IPS-11a (cell line): ENCODE data around the gene SIK3.
"Not testable (repeated sequence)": the region's sequence is repeated elsewhere in the genome, so short reads cannot be mapped to it uniquely, and the experiment has no call there.

ENCODE experiments used
- H3K4me3 ChIP-seq: one replicate; pipeline ENCODE4 v1.5.1; 2013; ENCODE audit warnings: low read depth, low read length, control low read depth

SIK3 gene

DNA sequence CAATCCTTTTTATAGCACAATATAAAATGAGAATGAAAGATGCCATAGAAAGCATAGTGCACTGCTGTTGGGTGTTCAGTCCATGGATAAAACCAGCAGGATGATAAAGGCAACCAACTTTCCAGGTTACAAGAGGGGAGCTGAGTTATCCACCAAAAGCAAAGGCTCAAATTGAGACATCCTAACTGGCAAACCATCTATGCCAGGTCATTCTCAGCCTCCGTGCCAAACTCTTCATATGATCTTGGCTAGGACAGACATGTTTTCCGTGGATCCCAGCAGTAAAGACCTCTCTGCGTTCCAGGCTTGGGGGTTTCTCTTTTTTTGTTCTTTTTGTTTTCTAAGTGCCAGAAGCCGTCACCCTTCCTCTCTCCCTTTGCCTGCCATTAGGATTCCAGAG lies 253.5 kb downstream of the SIK3 start:
- no peak overlapping the region for H3K4me3 ChIP-seq

DNA sequence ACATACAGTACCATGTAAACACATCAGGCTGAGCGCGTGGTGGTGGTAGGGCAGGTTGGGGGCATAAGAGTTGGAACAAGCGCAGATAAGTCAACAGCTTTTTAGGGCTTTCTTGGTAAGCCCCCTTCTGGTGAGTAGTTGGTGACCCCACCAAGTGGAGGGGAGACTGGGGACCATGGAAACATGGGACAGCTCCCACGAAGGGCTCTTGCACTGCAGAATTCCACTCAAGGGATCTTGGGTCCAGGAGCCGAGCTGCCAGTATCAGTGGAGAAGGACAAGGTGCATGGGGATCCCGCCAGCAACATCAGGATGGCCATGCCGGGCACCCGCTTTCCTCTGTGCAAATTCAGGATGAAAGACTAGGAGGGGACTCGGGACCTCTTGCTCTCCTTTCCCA lies 254.6 kb downstream of the SIK3 start:
- H3K4me3 ChIP-seq: no peak overlapping the region

DNA sequence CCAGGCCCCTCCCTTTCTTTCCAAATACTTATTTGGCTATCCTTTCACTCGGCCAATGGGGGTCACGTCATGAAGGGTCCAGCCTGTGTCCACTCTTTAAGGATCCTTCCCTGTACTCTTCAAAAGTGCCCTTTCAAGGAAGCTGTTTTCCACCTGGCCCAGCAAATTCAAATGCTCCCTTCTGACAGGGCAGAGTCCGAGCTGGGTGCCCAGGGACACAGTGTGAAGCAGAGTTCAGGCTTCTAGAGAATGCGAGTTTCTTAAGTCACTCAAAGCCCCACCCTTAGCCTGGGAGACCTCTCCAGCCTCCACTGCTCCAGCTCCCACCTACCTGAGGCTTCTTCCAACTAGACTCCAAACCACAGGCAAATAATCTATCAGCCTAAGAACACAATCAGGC lies 255.3 kb downstream of the SIK3 start:
- no peak overlapping the region for H3K4me3 ChIP-seq

DNA sequence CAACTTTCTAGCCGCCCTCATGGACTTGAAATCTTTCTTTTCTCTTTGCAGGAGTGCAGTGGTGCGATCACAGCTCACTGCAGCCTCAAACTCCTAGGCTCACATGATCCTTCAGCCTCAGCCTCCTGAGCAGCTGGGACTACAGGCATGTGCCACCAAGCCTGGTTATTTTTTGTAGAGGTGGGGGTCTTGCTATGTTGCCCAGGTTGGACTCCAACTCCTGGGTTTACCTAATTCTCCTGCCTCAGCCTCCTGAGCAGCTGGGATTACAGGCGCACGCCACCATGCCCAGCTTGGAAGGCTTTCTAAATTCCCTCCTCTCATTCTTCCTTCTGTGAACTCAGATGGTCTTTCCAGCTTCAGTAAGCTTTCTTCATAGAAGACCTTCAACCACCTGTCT lies 256.1 kb downstream of the SIK3 start:
- H3K4me3 ChIP-seq: no peak overlapping the region

DNA sequence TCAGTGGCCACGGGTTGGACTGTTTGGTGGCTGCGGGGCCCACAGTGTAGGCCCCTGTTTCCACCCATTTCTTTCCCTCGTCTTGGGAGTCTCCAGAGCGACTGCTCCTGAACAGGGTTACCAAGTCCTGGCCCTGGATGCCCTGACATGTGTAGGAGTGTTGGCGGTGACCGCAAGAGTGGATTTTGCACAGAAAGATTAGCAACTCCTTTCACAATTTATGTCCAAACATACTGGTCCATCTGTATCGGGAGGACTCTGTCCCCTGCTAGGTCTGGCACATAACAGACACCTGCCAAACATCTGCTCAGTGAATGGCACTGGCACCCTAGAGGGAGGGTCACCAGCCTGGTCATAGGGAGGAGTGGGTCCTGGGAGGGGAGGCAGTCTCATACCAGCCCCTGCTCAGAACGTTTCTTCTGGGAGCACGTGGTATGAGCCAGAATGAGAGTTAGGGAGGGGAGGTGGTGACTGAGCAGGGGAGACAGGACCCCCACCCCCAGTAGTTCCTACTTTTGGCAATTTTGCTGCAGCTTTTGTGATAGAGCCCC lies 257.4 kb downstream of the SIK3 start:
- no peak overlapping the region for H3K4me3 ChIP-seq

DNA sequence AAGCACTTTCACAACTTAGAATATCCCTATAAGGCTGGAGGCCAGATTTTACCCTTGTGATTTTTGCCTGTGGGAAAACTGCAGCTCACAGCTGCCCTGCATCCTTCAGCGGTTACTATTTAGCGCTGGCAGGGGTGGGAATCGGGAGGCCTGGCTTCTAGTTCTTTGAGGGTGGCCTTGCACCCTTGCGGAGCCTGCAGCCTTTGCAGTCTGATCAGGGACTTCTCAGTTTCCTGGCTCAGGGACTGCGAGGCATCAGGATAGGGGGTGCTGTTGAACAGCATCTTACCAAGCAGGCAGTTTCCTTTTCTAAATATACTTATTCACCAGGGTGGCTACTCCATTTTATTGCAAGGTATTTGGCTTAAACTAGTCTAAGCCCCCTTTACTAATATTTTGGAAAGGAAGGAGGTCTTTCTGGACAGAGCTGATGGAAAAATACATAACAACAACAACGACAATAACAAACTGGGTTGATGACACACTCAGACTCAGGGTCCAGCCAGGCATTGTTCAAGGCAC lies 257.9 kb downstream of the SIK3 start:
- H3K4me3 ChIP-seq: no peak overlapping the region

DNA sequence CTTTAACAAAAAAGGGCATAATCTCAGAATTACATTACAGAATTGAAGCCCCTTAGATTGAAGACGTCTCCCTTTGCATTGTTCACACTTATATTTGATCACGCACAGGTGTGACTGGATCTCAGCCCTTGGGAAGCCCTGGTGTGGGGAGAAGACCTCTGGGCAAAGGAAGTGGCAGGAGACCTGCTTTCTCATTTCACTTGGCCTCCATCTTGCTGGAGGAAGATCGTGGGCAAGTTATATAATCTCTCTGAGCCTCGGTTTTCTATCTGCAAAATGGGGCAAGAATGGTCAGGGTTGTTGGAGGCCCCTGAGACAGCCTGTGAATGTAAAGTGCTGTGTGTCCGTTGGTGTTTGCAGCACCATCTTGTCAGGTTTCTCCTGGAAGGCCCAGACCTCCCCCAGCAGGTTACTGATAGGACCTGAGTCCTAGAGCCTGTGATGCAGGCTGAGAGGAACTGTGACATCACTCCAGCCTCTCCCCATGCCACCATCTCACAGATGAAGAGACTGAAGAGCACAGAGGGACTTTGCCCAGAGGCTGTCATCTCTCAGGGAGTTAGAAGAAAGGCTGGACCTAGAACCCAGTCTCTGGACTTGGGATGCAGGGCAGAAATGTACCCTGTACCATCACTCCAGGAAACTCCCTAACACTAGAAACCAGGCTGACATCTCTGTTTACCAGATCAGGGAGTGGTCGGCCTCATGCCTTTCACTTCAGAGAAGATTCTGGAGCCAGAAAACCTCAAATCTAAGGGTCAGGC lies 259.7 kb downstream of the SIK3 start:
- no peak overlapping the region for H3K4me3 ChIP-seq

DNA sequence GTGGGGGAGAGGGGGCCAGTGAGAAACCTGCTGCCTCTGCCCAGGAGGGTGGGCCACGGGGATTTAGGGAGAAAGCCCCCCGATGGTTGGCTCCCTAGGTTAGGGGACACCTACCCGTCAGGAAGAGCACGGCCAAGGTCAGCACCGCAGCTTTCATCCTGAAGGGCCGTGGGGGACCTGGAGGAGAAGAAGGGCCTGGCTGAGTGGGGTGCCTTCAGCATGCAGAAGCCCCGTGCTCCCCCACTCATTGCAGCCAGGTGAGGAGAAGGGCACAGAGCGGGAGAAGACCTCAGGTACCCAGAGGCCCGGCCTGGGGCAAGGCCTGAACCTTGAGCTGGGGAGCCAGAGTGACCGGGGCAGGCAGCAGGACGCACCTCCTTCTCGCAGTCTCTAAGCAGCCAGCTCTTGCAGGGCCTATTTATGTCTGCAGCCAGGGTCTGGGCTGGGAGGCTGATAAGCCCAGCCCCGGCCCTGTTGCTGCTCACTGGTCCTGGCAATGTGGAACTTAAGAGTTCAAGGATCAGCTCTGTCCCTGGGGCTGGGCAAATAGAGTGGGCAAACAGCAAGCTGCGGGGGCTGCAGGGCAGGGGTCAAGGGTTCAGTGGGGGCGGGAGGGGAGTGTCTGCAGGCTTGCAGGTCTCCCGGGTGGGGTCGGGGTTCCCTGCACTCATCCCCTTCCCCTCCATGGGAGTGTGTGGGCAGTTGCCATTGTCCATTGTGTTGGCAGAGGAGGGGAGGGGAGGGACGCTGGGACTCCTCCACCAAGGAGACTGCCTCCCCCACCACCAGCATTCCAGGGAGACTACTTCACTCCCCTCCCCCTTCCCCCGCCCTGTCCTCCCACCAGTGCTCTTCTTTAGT lies 260.8 kb downstream of the SIK3 start, which contains the start of gene APOA1:
APOA1 (minus strand) TSS at position 392 of the 861 bp plus-strand sequence; CDS start at position 157, 235 bp downstream.
- H3K4me3 ChIP-seq: no peak within 1 kb of the TSS

DNA sequence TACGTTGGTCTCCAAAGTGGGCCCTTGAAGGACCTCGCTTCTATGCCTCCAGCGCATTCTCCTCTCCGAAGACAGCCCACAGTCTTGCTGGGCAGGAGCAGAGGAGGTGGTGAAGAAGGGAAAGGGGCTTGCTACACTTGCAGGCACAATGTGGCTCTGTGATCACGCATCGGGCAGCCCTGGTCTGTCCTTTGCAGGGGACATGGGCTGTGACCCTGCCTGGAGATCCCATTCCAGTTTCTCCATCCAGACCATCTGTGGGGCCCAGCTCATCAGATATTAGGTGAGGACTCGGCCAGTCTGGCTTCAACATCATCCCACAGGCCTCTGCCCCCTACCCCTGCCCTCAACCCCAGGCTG lies 261.6 kb downstream of the SIK3 start:
- no peak overlapping the region for H3K4me3 ChIP-seq

DNA sequence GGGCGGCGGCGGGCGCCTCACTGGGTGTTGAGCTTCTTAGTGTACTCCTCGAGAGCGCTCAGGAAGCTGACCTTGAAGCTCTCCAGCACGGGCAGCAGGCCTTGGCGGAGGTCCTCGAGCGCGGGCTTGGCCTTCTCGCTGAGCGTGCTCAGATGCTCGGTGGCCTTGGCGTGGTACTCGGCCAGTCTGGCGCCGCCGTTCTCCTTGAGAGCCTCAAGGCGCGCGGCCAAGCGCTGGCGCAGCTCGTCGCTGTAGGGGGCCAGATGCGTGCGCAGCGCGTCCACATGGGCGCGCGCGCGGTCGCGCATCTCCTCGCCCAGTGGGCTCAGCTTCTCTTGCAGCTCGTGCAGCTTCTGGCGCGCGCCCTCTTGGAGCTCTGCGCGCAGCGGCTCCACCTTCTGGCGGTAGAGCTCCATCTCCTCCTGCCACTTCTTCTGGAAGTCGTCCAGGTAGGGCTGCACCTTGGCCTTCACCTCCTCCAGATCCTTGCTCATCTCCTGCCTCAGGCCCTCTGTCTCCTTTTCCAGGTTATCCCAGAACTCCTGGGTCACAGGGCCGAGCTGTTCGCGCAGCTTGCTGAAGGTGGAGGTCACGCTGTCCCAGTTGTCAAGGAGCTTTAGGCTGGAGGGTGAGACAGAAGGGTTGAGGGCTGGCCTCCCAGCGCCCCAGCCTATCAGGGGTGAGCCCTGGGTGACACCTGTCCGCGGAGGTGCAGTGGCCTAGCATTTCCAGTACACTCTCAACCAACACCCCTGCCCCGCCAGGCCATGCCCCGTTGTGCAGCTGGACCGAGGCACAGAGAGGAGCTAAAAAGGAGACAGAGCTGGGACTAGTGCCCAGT lies 262.2 kb downstream of the SIK3 start:
- peak overlapping the region; percentile 43 for H3K4me3 ChIP-seq

DNA sequence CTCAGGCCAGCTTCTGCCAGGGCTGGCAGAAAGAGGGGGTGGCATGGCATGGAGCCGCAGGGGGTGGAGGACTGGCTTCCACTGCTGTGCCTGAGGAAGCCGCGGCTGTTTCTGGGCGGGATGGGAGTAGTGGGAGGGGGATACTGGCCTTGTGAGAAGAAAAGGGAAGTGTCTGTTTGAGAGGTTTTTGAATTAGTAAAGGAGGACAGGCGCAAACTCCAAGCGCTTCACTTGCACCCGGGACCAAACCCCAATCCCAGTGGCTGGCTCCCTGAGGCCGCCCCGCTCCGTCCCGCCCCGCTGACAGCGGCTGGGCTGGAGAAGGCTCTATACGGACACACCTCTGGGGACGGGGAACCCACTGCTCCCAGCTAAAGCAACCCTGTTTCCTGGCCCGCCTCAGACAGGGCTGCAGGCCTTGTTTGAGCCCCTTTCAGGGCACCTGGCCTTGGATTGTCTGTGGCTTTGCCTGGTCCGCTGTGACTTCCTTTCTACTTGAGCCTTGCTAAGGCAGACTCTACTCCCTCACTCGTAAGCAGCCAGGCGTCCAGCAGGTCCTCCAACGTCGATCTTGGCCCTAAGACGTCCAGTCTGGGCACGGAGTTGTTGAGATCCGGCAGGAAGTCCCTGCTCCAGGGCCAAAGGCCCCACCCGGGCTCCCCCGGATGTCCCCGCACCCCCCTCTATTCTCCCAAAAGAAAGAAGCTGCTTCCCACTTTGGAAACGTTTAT lies 263.0 kb downstream of the SIK3 start:
- peak overlapping the region; percentile 43 for H3K4me3 ChIP-seq

DNA sequence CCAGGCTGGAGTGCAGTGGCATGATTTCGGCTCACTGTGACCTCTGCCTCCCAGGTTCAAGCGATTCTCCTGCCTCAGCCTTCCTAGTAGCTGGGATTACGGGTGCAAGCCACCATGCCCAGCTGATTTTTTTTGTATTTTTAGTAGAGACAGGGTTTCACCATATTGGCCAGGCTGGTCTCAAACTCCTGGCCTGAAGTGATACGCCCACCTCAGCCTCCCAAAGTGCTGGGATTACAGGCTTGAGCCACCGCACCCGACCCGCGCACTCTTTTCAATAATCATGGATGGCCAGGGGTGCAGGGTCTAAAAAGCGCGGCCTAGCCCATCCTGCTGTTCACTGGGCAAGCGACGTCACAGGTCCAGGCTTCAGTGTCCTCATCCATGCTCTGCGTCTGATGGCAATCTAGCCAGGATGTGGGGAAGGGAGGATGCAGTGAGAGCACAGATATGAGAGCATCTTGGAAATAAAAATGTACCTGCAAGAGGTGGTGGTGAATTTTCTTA lies 263.6 kb downstream of the SIK3 start:
- not testable (repeated sequence) for H3K4me3 ChIP-seq

DNA sequence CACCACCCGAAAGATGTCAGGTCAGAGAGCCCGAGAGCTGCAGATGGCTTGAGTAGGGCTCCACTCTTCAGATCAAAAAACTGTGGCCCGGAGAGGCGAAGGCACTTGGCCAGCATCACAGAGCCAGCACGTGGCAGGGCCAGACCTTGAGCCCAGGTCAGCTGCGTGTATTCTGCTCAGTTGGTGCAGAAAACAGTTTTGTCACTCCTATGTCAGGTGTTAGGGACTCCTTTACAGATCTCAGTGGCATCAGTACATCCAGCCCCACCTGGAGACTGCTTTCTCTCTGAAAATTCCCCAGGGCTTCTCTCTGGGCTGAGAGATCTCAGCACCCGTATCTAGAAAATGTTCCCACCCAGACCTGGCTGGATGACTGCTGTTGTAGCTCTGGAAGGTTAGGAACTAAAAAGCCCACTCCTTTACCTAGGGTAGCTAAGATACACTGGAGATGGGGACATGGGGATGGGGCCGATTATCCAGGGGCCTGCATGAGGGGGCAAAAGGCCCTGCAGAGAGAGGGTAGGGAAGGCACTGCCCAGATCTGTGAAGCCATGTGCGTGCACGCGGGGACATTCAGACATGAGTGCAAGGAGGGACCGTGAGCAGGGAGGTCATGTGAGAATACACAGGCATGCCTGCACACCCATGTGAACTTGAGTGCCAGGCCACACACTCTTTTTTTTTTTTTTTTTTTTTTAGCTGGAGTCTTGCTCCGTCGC lies 264.3 kb downstream of the SIK3 start:
- no peak overlapping the region for H3K4me3 ChIP-seq

DNA sequence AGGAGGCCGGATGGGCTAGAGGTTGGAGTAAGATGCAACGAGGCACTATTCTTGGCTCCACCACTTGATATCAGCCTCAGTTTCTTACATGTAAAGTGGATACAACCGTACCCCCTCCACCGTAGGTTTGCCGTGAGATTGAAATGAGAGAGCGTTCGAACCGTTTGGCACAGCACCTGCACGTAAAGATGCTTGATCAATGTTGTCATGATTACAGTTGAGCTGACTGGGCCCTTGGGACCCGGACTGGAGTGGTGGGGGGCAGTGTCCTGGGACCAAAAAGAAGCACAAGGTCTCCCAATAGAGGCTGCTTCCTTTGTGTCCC lies 264.8 kb downstream of the SIK3 start:
- no peak overlapping the region for H3K4me3 ChIP-seq

DNA sequence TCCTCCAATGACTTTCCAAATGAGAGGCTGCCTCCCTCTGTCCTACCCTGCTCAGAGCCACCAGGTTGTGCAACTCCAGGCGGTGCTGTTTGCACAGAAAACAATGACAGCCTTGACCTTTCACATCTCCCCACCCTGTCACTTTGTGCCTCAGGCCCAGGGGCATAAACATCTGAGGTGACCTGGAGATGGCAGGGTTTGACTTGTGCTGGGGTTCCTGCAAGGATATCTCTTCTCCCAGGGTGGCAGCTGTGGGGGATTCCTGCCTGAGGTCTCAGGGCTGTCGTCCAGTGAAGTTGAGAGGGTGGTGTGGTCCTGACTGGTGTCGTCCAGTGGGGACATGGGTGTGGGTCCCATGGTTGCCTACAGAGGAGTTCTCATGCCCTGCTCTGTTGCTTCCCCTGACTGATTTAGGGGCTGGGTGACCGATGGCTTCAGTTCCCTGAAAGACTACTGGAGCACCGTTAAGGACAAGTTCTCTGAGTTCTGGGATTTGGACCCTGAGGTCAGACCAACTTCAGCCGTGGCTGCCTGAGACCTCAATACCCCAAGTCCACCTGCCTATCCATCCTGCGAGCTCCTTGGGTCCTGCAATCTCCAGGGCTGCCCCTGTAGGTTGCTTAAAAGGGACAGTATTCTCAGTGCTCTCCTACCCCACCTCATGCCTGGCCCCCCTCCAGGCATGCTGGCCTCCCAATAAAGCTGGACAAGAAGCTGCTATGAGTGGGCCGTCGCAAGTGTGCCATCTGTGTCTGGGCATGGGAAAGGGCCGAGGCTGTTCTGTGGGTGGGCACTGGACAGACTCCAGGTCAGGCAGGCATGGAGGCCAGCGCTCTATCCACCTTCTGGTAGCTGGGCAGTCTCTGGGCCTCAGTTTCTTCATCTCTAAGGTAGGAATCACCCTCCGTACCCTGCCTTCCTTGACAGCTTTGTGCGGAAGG lies 265.6 kb downstream of the SIK3 start:
- H3K4me3 ChIP-seq: no peak overlapping the region

DNA sequence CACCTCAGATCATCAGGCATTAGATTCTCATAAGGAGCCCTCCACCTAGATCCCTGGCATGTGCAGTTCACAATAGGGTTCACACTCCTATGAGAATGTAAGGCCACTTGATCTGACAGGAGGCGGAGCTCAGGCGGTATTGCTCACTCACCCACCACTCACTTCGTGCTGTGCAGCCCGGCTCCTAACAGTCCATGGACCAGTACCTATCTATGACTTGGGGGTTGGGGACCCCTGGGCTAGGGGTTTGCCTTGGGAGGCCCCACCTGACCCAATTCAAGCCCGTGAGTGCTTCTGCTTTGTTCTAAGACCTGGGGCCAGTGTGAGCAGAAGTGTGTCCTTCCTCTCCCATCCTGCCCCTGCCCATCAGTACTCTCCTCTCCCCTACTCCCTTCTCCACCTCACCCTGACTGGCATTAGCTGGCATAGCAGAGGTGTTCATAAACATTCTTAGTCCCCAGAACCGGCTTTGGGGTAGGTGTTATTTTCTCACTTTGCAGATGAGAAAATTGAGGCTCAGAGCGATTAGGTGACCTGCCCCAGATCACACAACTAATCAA lies 266.4 kb downstream of the SIK3 start:
- no peak overlapping the region for H3K4me3 ChIP-seq

DNA sequence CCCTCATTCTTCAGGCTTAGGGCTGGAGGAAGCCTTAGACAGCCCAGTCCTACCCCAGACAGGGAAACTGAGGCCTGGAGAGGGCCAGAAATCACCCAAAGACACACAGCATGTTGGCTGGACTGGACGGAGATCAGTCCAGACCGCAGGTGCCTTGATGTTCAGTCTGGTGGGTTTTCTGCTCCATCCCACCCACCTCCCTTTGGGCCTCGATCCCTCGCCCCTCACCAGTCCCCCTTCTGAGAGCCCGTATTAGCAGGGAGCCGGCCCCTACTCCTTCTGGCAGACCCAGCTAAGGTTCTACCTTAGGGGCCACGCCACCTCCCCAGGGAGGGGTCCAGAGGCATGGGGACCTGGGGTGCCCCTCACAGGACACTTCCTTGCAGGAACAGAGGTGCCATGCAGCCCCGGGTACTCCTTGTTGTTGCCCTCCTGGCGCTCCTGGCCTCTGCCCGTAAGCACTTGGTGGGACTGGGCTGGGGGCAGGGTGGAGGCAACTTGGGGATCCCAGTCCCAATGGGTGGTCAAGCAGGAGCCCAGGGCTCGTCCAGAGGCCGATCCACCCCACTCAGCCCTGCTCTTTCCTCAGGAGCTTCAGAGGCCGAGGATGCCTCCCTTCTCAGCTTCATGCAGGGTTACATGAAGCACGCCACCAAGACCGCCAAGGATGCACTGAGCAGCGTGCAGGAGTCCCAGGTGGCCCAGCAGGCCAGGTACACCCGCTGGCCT lies 267.9 kb downstream of the SIK3 start:
- H3K4me3 ChIP-seq: no peak overlapping the region
